NCI-H524 treated with DMSO at 0.1 percent for 48 hours (cell line): Measurements from ENCODE around the gene PPFIA3.
"Not testable (repeated sequence)": the region's sequence is repeated elsewhere in the genome, so short reads cannot be mapped to it uniquely, and the experiment has no call there.

ENCODE experiments used
- DNase-seq: peaks from one replicate; lab custom pipeline; 2025; lab: John Stamatoyannopoulos, UW

PPFIA3 gene

GRCh38 chr19:49119411-49120324 lies at the start of gene PPFIA3:
PPFIA3 (plus strand) TSS chr19:49119544; CDS start chr19:49127874, 8,330 bp downstream.
- no peak for DNase-seq

- DNase-seq: no peak
Measured at GRCh38 chr19:49070416-49070815, 48.9 kb upstream of the PPFIA3 start.

- no peak for DNase-seq
Measured at GRCh38 chr19:49071860-49072547, 47.3 kb upstream of the PPFIA3 start.

GRCh38 chr19:49073514-49074378 lies 45.6 kb upstream of the PPFIA3 start:
- DNase-seq: no peak

GRCh38 chr19:49074869-49075268 lies 44.5 kb upstream of the PPFIA3 start:
- not testable (repeated sequence) for DNase-seq

- DNase-seq: no peak
Measured at GRCh38 chr19:49080392-49080791, 39.0 kb upstream of the PPFIA3 start.

GRCh38 chr19:49081273-49081672 lies 38.1 kb upstream of the PPFIA3 start:
- DNase-seq: no peak

GRCh38 chr19:49084206-49085019 lies 34.9 kb upstream of the PPFIA3 start:
- no peak for DNase-seq

GRCh38 chr19:49085020-49085867 lies 34.1 kb upstream of the PPFIA3 start, which contains the start of gene SNRNP70:
SNRNP70 (plus strand) TSS chr19:49085451; CDS start chr19:49086415, 964 bp downstream.
- peak; percentile 95 for DNase-seq

- no peak for DNase-seq
Measured at GRCh38 chr19:49085868-49086232, 33.5 kb upstream of the PPFIA3 start.

GRCh38 chr19:49086296-49086695 lies 33.0 kb upstream of the PPFIA3 start:
- no peak for DNase-seq

- no peak for DNase-seq
Measured at GRCh38 chr19:49091391-49092038, 27.8 kb upstream of the PPFIA3 start.

GRCh38 chr19:49092686-49093085 lies 26.7 kb upstream of the PPFIA3 start:
- no peak for DNase-seq

GRCh38 chr19:49094505-49095482 lies 24.6 kb upstream of the PPFIA3 start:
- no peak for DNase-seq

GRCh38 chr19:49097453-49098288 lies 21.7 kb upstream of the PPFIA3 start:
- DNase-seq: no peak

- no peak for DNase-seq
Measured at GRCh38 chr19:49098795-49099194, 20.5 kb upstream of the PPFIA3 start.

- no peak for DNase-seq
Measured at GRCh38 chr19:49101160-49101559, 18.2 kb upstream of the PPFIA3 start.

GRCh38 chr19:49102303-49102702 lies 17.0 kb upstream of the PPFIA3 start:
- DNase-seq: no peak
